Ectodermal cell (in vitro differentiated cells): ENCODE data around the gene ERC2.

Source experiments
- H3K27ac ChIP-seq: 2 replicates; pipeline ENCODE4 v1.7.0; 2013; ENCODE audit warnings: mild to moderate bottlenecking, low read depth, low read length; ENCODE audit not compliant: insufficient read depth, poor library complexity, severe bottlenecking
- H3K27me3 ChIP-seq: 2 replicates; pipeline ENCODE4 v1.7.0; 2013; ENCODE audit warnings: mild to moderate bottlenecking, low read length; ENCODE audit not compliant: insufficient read depth, control insufficient read depth, poor library complexity, severe bottlenecking
- H3K36me3 ChIP-seq: one replicate; pipeline ENCODE4 v1.7.0; 2013; ENCODE audit warnings: low read length; ENCODE audit not compliant: control insufficient read depth, insufficient read depth
- H3K4me1 ChIP-seq: one replicate; pipeline ENCODE4 v1.7.0; 2013; ENCODE audit warnings: low read length; ENCODE audit not compliant: control insufficient read depth, insufficient read depth
- H3K4me3 ChIP-seq: 2 replicates; pipeline ENCODE4 v1.7.0; 2013; ENCODE audit warnings: low read depth, low read length, control low read depth; ENCODE audit not compliant: insufficient read depth
- H3K9me3 ChIP-seq: 2 replicates; pipeline ENCODE4 v1.7.0; 2013; ENCODE audit warnings: mild to moderate bottlenecking, low read length, moderate library complexity; ENCODE audit not compliant: control insufficient read depth
- WGBS, 2 experiments: methylation state at CpG; one replicate each; pipeline ENCODE4 v1.1.7; 2013; ENCODE audit warnings: missing lambda C conversion rate in 2 of 2; 5-methylcytosine and 5-hydroxymethylcytosine counted together

Gene ERC2

DNA sequence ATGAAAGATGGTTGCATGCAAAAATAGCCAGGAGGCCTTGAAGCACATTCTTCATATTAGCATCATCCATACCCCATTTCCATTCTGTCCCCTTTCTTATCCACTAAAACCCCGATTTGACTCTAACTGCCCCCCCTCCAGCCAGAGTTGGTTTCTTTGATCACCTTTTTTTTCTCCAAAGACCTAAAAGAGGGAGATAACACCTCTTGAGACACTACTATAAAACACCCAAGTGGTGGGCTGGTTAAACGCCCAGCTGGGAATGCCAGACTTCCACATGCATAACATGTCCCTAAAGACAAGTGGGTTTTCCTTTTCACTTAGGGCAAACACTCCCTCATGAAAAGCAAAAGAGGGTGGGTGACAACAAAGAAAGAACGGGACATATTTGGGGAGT is 847.2 kb downstream of the ERC2 start:
- WGBS, 2 experiments: 89% methylated on average over 3 of the region's 3 CpGs
- Histone ChIP-seq H3K27me3 (no peaks in the 10 kb centered on the region), H3K4me3 (no peak overlapping the region), H3K36me3 (no peaks in the 10 kb centered on the region), H3K4me1 (peaks cover 17% of the 10 kb centered on the region), H3K9me3 (no peaks in the 10 kb centered on the region), H3K27ac (no peak overlapping the region)

DNA sequence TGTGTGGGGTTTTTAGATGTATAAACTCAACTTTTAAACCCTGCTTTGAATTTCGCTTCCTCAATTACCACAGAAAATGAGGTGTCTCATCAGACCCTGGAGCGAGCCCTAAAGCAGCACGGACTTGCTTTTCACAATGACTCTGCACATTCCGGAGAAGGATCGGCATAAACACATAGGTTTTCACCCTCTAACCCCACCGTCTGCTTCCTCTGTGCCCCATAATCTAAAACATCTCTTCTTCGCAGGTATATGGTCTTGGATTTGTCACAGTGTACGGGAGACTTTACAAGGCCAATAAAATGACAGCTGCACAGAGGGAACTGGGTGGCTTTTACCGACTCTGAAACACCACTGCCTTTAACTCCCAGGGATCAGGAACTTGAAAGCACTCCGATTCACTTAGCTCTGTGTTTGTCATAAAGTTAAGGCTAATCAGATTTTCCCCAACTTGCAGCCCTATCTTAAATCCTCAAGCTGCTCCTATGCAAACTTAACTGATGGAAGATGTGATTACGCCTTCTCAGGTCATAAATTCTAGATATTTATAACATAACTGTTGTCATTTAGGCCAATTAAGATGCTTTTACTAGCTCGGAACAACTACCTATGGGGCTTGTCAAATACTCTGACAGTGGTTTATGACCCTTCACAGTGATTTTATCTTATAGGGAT is 847.8 kb downstream of the ERC2 start:
- Histone ChIP-seq H3K27ac (no peak overlapping the region), H3K9me3 (no peaks in the 10 kb centered on the region), H3K4me3 (no peak overlapping the region), H3K4me1 (peaks cover 21% of the 10 kb centered on the region), H3K36me3 (no peaks in the 10 kb centered on the region), H3K27me3 (no peaks in the 10 kb centered on the region)
- 81 to 83% methylated on average over 10 to 12 of the region's 12 CpGs for WGBS, 2 experiments

DNA sequence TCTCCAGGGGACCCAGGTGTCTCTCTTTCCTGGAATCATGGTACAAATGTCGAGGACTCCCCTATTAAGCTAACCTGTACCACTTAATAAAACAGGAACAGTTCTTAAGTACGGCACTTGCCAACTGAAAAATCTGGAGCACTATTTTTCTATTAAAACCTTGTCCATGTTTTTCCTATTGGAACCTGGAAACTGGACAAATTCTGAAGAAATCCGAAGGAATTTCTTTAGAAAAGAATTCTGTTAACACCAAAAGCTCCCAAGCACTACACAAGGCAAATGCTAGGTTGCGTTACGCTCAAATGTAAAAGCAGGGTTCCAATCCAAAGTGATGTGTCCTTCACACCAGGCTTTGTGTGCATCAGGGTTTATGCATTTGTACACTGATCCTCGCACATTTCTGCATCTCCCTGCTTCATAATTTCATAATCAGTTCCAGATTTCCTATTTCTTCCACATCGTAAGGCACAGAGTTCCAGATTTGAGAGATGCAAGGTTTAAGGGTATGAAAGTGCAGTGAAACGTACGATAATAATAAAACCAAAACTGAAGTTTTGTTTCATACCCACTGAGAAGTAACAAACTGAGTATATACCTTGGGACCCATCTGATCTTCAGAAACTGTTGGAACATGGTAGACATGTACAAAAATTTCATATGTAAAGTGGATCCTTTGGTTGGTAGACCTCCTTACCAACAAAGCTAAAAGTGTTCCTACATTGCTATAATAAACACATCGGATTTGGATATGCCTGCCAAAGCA is 849.0 kb downstream of the ERC2 start:
- WGBS, 2 experiments: 91 to 93% methylated on average over 10 of the region's 10 CpGs
- Histone ChIP-seq H3K27ac (no peak overlapping the region), H3K4me3 (no peak overlapping the region), H3K36me3 (no peaks in the 10 kb centered on the region), H3K27me3 (no peaks in the 10 kb centered on the region), H3K9me3 (no peaks in the 10 kb centered on the region), H3K4me1 (peaks cover 25% of the 10 kb centered on the region)

DNA sequence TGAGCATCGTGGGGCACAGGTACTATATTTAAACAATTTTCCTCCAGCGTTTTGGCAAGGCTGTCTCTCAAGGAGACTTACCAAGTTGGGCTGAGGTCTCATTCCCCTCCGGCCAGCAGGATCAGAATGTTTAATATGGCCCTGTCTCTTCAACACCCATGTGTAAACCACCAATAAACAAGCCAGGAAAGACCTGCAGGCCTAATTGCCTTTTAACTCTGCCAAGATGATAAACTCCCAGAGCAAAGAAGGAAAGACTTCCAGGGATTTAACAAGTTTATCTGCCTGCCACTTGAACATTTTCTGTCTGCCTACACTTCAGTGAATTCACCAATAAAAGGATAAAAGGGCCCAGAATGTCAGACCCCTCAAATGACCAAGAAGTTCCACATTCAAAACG is 850.9 kb downstream of the ERC2 start:
- Histone ChIP-seq H3K9me3 (no peaks in the 10 kb centered on the region), H3K4me3 (no peak overlapping the region), H3K36me3 (no peaks in the 10 kb centered on the region), H3K27me3 (no peaks in the 10 kb centered on the region), H3K4me1 (peaks cover 25% of the 10 kb centered on the region), H3K27ac (no peak overlapping the region)
- 74 to 81% methylated on average over 4 of the region's 4 CpGs for WGBS, 2 experiments

DNA sequence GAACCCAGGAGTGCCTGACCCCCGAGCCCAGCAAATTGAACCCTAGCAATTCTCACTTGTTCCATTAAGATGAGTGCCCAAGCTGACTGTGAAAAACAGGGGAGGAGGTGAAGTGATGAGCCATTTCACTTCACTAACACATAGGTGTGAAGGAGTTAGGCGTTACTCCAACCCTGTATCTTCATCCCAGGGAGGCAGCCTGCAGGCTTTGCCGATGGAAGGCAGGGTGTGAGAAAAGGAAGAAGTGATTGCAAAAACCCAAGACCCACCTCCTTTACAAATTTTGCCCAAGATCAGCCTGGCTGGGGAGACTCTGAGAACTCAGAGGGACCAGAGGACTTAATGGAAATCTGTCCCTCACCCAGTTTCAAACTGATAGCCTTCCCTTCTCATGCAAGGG is 851.5 kb downstream of the ERC2 start:
- H3K4me1 ChIP-seq: peaks cover 25% of the 10 kb centered on the region
- no peak overlapping the region for H3K27ac ChIP-seq
- H3K36me3 ChIP-seq: no peaks in the 10 kb centered on the region
- no peaks in the 10 kb centered on the region for H3K9me3 ChIP-seq
- H3K4me3 ChIP-seq: no peak overlapping the region
- WGBS, 2 experiments: 83 to 88% methylated on average over 1 to 3 of the region's 3 CpGs
- no peaks in the 10 kb centered on the region for H3K27me3 ChIP-seq

DNA sequence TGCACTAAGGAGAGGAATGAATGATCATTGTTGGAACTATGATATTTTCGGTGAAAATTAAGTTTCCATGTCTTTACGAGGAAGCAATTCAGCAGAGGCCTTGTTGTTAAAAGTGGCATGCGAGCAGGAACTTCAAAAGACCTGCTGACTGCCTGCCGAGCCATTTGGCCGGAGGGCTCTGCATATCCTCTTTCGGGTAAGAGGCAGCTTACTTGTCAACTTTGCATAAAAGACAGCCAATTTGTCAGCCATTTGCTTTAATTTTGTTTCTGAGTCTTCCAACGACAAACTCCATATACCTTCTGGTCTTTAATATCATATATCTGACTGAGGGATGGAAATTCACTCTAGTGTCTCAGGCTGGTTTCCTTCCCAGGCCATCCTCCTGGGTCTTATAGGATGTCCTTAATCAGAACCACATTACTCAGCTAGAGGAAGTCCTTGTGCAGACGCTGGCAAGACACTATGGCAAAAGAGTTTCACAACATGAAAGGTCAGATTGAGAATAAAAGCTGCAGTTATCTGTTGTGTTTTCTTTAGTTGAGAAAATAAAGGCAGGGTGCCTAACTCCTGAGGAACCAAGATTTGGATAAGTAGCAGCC is 852.5 kb downstream of the ERC2 start:
- Histone ChIP-seq H3K9me3 (no peaks in the 10 kb centered on the region), H3K27me3 (no peaks in the 10 kb centered on the region), H3K36me3 (no peaks in the 10 kb centered on the region), H3K27ac (peak overlapping the region; percentile 4), H3K4me1 (peaks cover 25% of the 10 kb centered on the region), H3K4me3 (no peak overlapping the region)
- 11% methylated on average over 8 of the region's 8 CpGs for WGBS, 2 experiments

DNA sequence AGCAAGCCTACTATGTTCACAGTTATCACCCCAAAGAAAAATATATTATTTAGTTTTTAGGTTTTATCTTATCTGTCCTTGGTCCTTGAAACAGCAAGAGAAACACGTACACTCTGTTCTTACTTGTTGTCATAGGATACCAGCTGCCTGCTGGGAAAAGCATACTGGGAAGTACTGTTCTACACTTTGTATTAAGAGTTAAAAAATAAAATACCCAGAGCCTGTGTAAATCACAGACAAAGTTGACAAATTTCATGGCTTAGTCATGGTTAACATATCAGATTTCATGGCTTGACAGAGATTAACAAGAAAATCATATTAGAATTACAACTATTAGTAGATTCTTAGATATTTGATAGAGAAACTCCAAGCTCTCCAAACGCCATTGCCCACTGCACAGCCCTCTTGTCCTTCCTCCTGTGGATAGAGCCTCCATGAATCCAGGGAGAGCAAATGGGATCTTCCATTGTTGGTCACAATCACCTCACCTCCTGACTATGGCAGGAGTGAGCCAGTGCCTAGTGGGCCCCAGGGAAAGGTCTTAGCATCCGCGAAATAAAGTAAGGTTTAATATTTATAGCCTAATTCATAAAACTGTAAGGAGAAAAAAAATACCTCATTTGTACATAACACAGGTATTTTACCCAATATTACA is 853.1 kb downstream of the ERC2 start:
- no peaks in the 10 kb centered on the region for H3K9me3 ChIP-seq
- H3K36me3 ChIP-seq: no peaks in the 10 kb centered on the region
- peaks cover 21% of the 10 kb centered on the region for H3K4me1 ChIP-seq
- H3K4me3 ChIP-seq: no peak overlapping the region
- peak overlapping the region; percentile 4 for H3K27ac ChIP-seq
- 40 to 68% methylated on average over 2 of the region's 4 CpGs for WGBS, 2 experiments
- no peaks in the 10 kb centered on the region for H3K27me3 ChIP-seq

DNA sequence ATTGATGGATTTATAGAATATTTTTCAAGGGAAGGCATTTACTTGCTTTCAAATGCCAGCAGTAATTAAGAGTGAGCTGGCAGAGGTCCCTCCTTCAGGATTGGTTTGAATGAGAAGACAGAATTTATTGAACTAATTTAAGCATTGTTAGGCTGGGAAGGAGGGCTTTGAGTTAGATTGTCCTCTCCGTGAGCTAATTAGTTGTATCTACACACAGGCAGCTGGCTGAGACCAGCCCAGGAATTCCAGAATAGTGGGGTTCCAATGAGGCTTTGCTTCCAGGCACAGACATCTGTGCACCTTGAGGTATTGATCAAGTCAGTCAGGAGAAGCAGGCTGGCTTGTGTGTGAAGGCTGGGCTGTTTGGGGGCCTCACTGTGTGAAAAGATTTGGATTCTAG is 857.1 kb downstream of the ERC2 start:
- Histone ChIP-seq H3K4me3 (no peak overlapping the region), H3K4me1 (peaks cover 9% of the 10 kb centered on the region), H3K9me3 (no peaks in the 10 kb centered on the region), H3K27ac (no peak overlapping the region), H3K27me3 (no peaks in the 10 kb centered on the region), H3K36me3 (no peaks in the 10 kb centered on the region)
- WGBS, 2 experiments: 34 to 35% methylated on average over 1 of the region's 1 CpG

DNA sequence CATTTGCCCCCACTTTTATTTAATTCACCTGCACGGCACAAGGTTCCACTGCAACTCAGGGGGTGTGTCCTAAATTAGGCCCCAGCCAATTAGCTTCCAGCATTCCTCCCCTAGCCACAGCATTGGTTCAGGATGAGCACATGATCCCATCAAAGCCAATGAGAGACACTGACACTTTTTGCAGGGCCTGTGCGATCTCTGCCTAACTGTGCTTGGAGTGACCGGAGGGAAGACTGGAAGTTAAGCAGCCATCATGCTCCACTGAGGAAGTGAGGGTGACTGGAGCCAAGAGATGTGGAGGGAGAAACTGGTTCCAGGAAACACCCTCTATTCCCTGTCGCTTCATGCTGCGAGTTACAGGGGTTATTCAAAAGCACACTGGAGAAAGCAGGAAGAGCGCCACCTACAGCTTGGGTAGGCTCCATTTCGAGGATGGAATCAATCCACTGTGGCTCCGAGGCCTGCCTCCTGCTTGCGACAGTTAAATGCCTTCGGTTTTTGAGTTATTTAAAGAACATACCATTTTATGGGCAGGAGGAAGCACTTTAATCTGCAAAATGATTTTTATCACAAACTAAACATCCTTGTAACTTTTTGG is 858.9 kb downstream of the ERC2 start:
- no peaks in the 10 kb centered on the region for H3K36me3 ChIP-seq
- whole genome bisulfite sequencing, 2 experiments: 92 to 95% methylated on average over 10 of the region's 10 CpGs

More for the DNA sequence above, 858.9 kb downstream of the ERC2 start:
- no peaks in the 10 kb centered on the region for H3K9me3 ChIP-seq
- H3K4me1 ChIP-seq: no peaks in the 10 kb centered on the region
- no peak overlapping the region for H3K4me3 ChIP-seq
- H3K27ac ChIP-seq: no peak overlapping the region
- H3K27me3 ChIP-seq: no peaks in the 10 kb centered on the region
